Upper lobe of left lung (tissue), 4 donors: Measurements from ENCODE around the gene IFT172.

Source experiments
- CTCF ChIP-seq, 6 experiments: fragments of 450-650 bp in 4 of 6; fragments of 200-600 bp in 2 of 6; sonication (generic) in 2 of 6; IDR thresholded peaks; one replicate each; pipeline ENCODE4 v1.5.1; 2016 to 2019; ENCODE audit warnings: antibody characterized with exemption in 6 of 6
- EP300 ChIP-seq, 4 donors: sonication (generic); formaldehyde crosslinking; IDR thresholded peaks; one replicate each; pipeline ENCODE4 v1.5.1; 2017; ENCODE audit warnings: antibody characterized with exemption in 4 of 4, control low read depth in 2 of 4

- TF ChIP-seq CTCF (IDR thresholded peaks at IDR 0.05) (no peak), EP300 (IDR thresholded peaks at IDR 0.05) (no peak)
These were observed 32.9 kb upstream of the IFT172 start for GRCh38 chr2:27522400-27522945.
